SU-DHL-6 (cell line): ENCODE results near the gene MARCKS.

Experiments used
- CTCF ChIP-seq: fragments of 200-600 bp; sonication (generic); IDR thresholded peaks from one replicate; pipeline ENCODE4 v1.5.1; 2017; ENCODE audit warnings: antibody characterized with exemption, mild to moderate bottlenecking, low read length, moderate library complexity; ENCODE audit not compliant: insufficient read depth, poor library complexity, severe bottlenecking
- EZH2phosphoT487 ChIP-seq: fragments of 200-600 bp; sonication (generic), shearing (Covaris generic); conservative IDR thresholded peaks from 2 replicates; pipeline ENCODE4 v1.6.1; 2018; ENCODE audit warnings: mild to moderate bottlenecking, antibody characterized with exemption, low read length, moderate library complexity, mixed read lengths

DNA sequence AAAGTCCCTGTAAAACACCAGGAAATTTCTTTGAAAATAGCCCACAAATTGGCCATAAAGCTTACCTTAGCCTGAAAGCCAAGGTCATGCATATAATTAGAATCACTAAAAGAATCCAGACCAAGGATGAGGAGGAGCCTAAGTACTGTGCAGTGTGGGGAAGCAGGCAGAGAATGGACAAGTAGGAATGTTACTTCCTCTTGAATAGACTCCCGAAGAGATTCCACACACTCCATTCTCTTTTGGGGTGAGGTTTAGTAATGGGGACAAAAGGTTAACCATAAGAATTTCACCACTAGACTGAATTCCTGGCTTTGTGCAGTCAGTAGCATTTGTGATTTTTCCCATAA, 27.5 kb upstream of the MARCKS start:
- TF ChIP-seq CTCF: no peak
- TF ChIP-seq EZH2phosphoT487: no peak
